T-helper 17 cell (primary cell): ENCODE data around the gene AUTS2. TPM values are rescaled to one million over a fixed set of nuclear protein-coding genes. Genes with fewer than 3 reads are reported as not detected.
A peak's percentile ranks its signal among the peaks of the same experiment; 100 is the strongest.

Experiments
- ATAC-seq: fragments of 150-1000 bp; cut with Tn5 transposase; 2 replicates; pipeline ENCODE4 v1.10.0; 2021; ENCODE audit warnings: mild to moderate bottlenecking, moderate library complexity
- DNase-seq, 3 donors: peaks; one replicate each; pipeline versions ENCODE4 v3.0.0 to v3.0.0-alpha.2; 2020 to 2021
- H3K9me3 ChIP-seq: one replicate; pipeline ENCODE4 v1.7.0; 2013; ENCODE audit warnings: low read length, mild to moderate bottlenecking; ENCODE audit not compliant: control insufficient read depth, poor library complexity, severe bottlenecking
- H3K27ac Mint-ChIP-seq: one replicate; pipeline ENCODE4 v1.8.0; 2022; ENCODE audit warnings: mild to moderate bottlenecking, moderate library complexity, mixed read lengths
- H3K27me3 Mint-ChIP-seq: one replicate; pipeline ENCODE4 v1.8.0; 2022; ENCODE audit warnings: mixed read lengths
- H3K36me3 Mint-ChIP-seq: one replicate; pipeline ENCODE4 v1.8.0; 2022; ENCODE audit warnings: low read depth, mixed read lengths
- H3K4me1 Mint-ChIP-seq: one replicate; pipeline ENCODE4 v1.8.0; 2022; ENCODE audit warnings: mild to moderate bottlenecking, mixed read lengths
- H3K4me3 Mint-ChIP-seq: one replicate; pipeline ENCODE4 v1.8.0; 2022; ENCODE audit warnings: mild to moderate bottlenecking, moderate library complexity, mixed read lengths
- total RNA-seq, 4 donors: library from RNA in 2 of 4; stranded (reverse) in 2 of 4; gene quantifications; one replicate each; pipeline ENCODE4 v1.2.3 and lab custom pipeline; 2022 to 2026

AUTS2 gene
- total RNA-seq, 2 donors from 2014 or later, result 84.2 to 89.5 TPM

GRCh38 chr7:70654979-70655378 is 1056.7 kb downstream of the AUTS2 start:
- no peaks in the 10 kb centered on the region for H3K27me3 Mint-ChIP-seq
- H3K9me3 ChIP-seq, result no peaks in the 10 kb centered on the region
- no peaks in the 10 kb centered on the region for H3K36me3 Mint-ChIP-seq
- no peak overlapping the region for H3K4me3 Mint-ChIP-seq
- ATAC-seq (no peak), DNase-seq (no peak)
- H3K27ac Mint-ChIP-seq, result no peak overlapping the region
- H3K4me1 Mint-ChIP-seq, result peaks cover 4% of the 10 kb centered on the region

DNA sequence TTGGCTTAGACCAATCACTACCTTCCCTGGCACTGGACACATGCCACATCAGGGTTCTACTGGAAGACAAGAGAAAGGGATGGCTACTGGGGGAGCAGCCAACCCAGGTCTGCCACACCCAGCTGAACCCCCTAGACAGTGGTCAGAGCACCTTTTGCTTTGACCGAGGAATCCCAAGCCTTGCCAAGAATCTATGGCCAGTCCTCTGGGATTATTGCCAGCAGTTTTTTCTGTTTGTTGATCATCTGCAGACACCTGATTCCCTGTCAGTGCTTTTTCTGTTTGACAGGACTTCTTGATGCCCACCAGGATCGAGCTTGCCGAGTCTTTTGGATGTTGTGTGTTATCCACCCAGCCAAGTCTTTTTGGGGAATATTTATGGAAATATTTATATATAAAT is 1057.4 kb downstream of the AUTS2 start:
- Mint-ChIP-seq H3K4me3 (no peak overlapping the region), H3K36me3 (no peaks in the 10 kb centered on the region), H3K27ac (no peak overlapping the region), H3K4me1 (peaks cover 4% of the 10 kb centered on the region), H3K27me3 (no peaks in the 10 kb centered on the region)
- no peak for ATAC-seq
- no peaks in the 10 kb centered on the region for H3K9me3 ChIP-seq
- DNase-seq, result no peak

DNA sequence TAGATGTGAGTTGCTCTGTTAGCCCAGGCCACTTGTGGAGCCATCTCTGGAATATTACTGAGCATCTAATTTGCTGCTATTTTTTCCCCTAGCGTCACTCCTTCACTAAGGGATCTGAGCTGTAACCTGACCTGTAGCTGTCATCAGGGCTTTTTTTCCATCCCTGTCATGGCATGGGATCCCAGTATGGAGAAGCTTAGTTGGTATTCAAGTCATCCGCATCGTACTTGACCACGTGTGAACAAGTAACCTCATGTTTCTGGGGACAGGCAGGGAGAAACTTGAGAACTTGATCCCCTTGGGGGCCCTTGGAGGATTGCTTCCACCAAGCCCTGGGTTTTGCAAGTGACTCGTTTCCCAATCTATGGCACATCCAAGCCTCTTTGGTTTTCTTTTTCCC is 1059.3 kb downstream of the AUTS2 start:
- Mint-ChIP-seq H3K36me3 (no peaks in the 10 kb centered on the region), H3K27me3 (no peaks in the 10 kb centered on the region), H3K4me1 (peaks cover 4% of the 10 kb centered on the region), H3K27ac (no peak overlapping the region), H3K4me3 (no peak overlapping the region)
- H3K9me3 ChIP-seq, result no peaks in the 10 kb centered on the region
- DNase-seq, result no peak
- no peak for ATAC-seq

DNA sequence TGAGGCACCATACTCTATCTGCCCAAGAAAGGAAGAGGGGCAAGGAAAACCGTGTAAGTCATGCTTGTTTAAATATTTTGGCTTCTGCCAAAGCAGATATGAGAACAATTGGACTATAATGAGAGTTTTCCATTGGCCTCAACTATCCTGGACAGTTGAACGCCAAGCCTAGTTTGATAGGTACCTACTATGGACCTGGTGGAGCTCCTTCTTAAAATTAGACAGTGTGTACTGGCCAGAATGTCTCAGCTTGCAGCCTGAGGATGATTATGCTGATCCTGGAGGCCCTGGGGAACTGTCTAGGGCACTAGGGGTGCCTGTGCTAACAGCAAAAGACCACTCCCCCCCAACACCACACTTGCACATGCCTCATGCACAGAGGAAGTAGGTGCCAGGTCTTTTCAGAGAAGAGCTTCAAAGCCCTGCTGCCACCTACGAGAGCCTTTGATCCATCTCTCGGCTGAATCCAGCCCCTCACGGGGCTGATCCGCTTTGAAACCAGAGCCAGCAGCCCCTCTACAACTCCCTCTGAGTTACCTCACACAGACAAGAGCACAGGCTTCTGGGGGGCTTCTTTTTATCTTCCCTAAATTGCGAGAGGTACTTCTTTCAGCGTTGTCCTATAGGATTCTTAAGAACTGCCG is 1059.8 kb downstream of the AUTS2 start:
- Mint-ChIP-seq H3K27me3 (no peaks in the 10 kb centered on the region), H3K4me1 (peaks cover 4% of the 10 kb centered on the region), H3K27ac (no peak overlapping the region), H3K4me3 (peak overlapping the region; percentile 28), H3K36me3 (no peaks in the 10 kb centered on the region)
- ATAC-seq (no peak), DNase-seq (no peak)
- H3K9me3 ChIP-seq, result no peaks in the 10 kb centered on the region

GRCh38 chr7:70659263-70659662 is 1061.0 kb downstream of the AUTS2 start:
- no peaks in the 10 kb centered on the region for H3K9me3 ChIP-seq
- Mint-ChIP-seq H3K27me3 (no peaks in the 10 kb centered on the region), H3K27ac (no peak overlapping the region), H3K4me1 (peaks cover 4% of the 10 kb centered on the region), H3K4me3 (no peak overlapping the region), H3K36me3 (no peaks in the 10 kb centered on the region)
- no peak for DNase-seq
- no peak for ATAC-seq

DNA sequence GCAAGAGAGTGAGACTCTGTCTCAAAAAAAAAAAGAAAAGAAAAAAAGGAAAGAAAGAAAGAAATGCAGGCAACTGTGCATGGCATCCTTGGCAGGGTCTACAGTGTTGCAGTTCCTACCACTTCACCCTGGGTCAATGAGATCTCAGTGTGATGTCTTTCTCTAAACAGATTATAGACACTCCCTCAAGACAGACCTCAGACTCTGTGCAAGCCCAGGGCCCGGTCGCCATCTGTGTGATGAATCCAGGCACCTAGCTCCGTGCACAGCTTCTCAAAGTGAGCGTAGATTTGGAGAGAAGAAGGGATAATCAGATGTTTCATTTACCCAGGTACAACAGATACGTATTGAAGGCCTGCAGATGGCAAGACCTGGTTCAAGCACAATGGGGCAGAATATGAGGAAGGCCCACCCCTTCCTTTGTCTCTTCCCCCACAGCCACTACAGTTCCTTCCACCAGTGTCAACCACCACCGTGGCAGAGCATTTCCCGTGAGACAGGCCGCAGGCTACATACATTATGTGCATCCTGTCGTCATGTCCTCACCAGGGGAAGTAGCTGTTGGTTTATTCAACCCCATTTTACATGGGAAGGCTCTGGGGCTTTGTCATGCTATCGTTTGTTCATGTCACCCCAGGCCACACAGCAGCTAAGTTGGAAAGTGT is 1062.0 kb downstream of the AUTS2 start:
- H3K4me3 Mint-ChIP-seq, result no peak overlapping the region
- no peaks in the 10 kb centered on the region for H3K9me3 ChIP-seq
- H3K27me3 Mint-ChIP-seq, result no peaks in the 10 kb centered on the region
- DNase-seq (peak in 1 of 3 donors; percentile 28), ATAC-seq (peak; percentile 92)
- H3K27ac Mint-ChIP-seq, result peak overlapping the region; percentile 24
- peaks cover 4% of the 10 kb centered on the region for H3K4me1 Mint-ChIP-seq
- H3K36me3 Mint-ChIP-seq, result no peaks in the 10 kb centered on the region

GRCh38 chr7:70660819-70661191 is 1062.5 kb downstream of the AUTS2 start:
- H3K4me1 Mint-ChIP-seq, result peaks cover 4% of the 10 kb centered on the region
- ATAC-seq (no peak), DNase-seq (no peak)
- no peaks in the 10 kb centered on the region for H3K36me3 Mint-ChIP-seq
- H3K9me3 ChIP-seq, result no peaks in the 10 kb centered on the region
- H3K27me3 Mint-ChIP-seq, result no peaks in the 10 kb centered on the region
- H3K4me3 Mint-ChIP-seq, result no peak overlapping the region
- H3K27ac Mint-ChIP-seq, result peak overlapping the region; percentile 24

GRCh38 chr7:70663680-70664079 is 1065.4 kb downstream of the AUTS2 start:
- no peaks in the 10 kb centered on the region for H3K9me3 ChIP-seq
- DNase-seq (no peak), ATAC-seq (no peak)
- Mint-ChIP-seq H3K4me1 (peaks cover 4% of the 10 kb centered on the region), H3K27me3 (no peaks in the 10 kb centered on the region), H3K4me3 (no peak overlapping the region), H3K36me3 (no peaks in the 10 kb centered on the region), H3K27ac (no peak overlapping the region)

- no peaks in the 10 kb centered on the region for H3K36me3 Mint-ChIP-seq
- H3K27ac Mint-ChIP-seq, result no peak overlapping the region
- DNase-seq (no peak), ATAC-seq (no peak)
- peaks cover 7% of the 10 kb centered on the region for H3K4me1 Mint-ChIP-seq
- H3K27me3 Mint-ChIP-seq, result no peaks in the 10 kb centered on the region
- no peak overlapping the region for H3K4me3 Mint-ChIP-seq
- no peaks in the 10 kb centered on the region for H3K9me3 ChIP-seq
Measured at GRCh38 chr7:70665997-70666396, 1067.7 kb downstream of the AUTS2 start.

GRCh38 chr7:70667406-70667805 is 1069.1 kb downstream of the AUTS2 start:
- no peak overlapping the region for H3K4me3 Mint-ChIP-seq
- H3K9me3 ChIP-seq, result no peaks in the 10 kb centered on the region
- no peaks in the 10 kb centered on the region for H3K36me3 Mint-ChIP-seq
- no peaks in the 10 kb centered on the region for H3K27me3 Mint-ChIP-seq
- DNase-seq (no peak), ATAC-seq (no peak)
- H3K27ac Mint-ChIP-seq, result no peak overlapping the region
- H3K4me1 Mint-ChIP-seq, result peaks cover 7% of the 10 kb centered on the region

DNA sequence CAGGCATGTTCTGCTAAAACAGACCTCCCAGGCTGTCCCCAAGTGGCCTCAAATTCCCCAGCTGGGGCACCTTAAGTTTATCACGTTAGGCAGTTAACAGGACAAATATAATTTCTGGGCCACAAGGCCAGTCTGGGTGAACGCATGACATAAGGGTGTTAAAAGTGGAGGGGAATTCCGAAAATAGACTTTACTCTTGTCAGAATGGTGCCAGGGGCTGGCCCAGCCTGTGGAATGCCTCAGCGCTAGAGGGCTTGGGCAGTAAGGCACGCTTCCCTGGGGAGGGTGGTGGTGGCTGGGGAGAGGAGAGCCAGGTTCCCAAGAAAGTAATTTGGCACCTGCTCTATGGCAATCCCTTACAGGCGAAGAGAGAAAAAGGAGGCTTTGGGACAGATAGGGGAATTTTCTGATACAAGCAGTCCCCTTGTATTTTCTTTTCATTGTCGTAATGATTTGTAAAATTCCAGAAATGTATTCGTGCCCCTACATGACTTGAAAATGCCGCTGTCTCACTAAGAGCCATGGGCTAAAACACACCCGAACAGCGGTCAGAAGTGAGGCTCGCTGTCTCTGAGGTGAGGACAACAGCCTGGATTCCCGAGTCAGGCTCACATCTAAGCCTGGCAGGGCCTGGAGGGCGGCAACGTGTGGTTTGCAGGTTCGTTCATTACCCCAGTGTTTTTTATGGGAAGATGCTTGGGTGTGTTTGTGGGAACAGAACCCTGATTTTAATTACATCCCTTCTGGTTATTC is 1070.5 kb downstream of the AUTS2 start:
- no peak overlapping the region for H3K4me3 Mint-ChIP-seq
- DNase-seq (no peak), ATAC-seq (no peak)
- H3K36me3 Mint-ChIP-seq, result no peaks in the 10 kb centered on the region
- no peaks in the 10 kb centered on the region for H3K27me3 Mint-ChIP-seq
- no peaks in the 10 kb centered on the region for H3K9me3 ChIP-seq
- peak overlapping the region; percentile 77 for H3K27ac Mint-ChIP-seq
- peaks cover 7% of the 10 kb centered on the region for H3K4me1 Mint-ChIP-seq

- Mint-ChIP-seq H3K4me1 (peaks cover 7% of the 10 kb centered on the region), H3K36me3 (no peaks in the 10 kb centered on the region), H3K4me3 (peak overlapping the region; percentile 78), H3K27ac (peak overlapping the region; percentile 77), H3K27me3 (no peaks in the 10 kb centered on the region)
- no peaks in the 10 kb centered on the region for H3K9me3 ChIP-seq
- peak; percentile 83 for ATAC-seq
- no peak for DNase-seq
Measured at GRCh38 chr7:70669854-70670253, 1071.6 kb downstream of the AUTS2 start.

DNA sequence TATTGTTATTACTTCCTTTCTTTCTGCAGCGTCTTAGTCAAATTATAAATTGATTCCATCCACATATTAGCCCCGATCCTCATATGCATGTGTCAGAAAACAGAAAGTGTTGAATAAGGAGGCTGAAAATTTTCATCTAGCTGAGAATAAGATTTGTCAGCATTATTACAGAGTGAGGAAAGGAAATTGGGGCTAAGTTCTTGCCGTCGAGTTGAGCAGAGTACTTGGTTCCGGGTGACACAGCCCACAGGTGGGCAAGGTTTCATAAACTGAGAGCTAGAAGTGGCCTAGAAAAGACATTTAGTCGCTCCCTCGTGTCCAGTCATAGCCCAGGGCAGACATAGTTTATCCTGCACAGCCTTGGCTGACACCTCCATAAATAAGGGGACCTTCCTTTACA is 1072.0 kb downstream of the AUTS2 start:
- peaks cover 7% of the 10 kb centered on the region for H3K4me1 Mint-ChIP-seq
- no peaks in the 10 kb centered on the region for H3K9me3 ChIP-seq
- H3K27me3 Mint-ChIP-seq, result no peaks in the 10 kb centered on the region
- ATAC-seq (peak; percentile 59), DNase-seq (no peak)
- H3K4me3 Mint-ChIP-seq, result peak overlapping the region; percentile 78
- H3K27ac Mint-ChIP-seq, result peak overlapping the region; percentile 77
- H3K36me3 Mint-ChIP-seq, result no peaks in the 10 kb centered on the region
